ENCODE data around the gene CRACDL. TPM values are rescaled to one million over a fixed set of nuclear protein-coding genes. Genes with fewer than 3 reads are reported as not detected.

Gene CRACDL
- total RNA-seq, 4 donors from 2014 or later: 7.2 to 19.0 (median 15.4) TPM

DNA sequence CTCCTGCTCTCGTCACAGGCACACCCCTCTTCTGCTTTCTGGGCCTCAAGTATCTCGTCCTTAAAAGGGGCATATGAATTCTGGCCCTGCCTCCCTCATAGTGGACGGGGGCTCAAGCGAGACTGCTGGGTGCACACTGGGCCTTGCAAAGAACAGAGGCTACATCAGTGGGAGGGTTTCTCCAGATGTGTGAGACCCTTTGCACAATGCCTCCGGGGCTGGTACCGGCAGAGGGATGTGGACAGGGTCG, 25.0 kb downstream of the CRACDL start:
- no peaks in the 10 kb centered on the region for H3K36me3 ChIP-seq
- 77 to 92% methylated on average over 7 of the region's 7 CpGs for whole genome bisulfite sequencing, 2 donors
- peaks cover 0 to 23% (median 0%) of the 10 kb centered on the region in 4 donors for H3K4me1 ChIP-seq
- H3K9me3 ChIP-seq: no peaks in the 10 kb centered on the region
- no peak overlapping the region for H3K27ac ChIP-seq
- TF ChIP-seq, protein P1, sequence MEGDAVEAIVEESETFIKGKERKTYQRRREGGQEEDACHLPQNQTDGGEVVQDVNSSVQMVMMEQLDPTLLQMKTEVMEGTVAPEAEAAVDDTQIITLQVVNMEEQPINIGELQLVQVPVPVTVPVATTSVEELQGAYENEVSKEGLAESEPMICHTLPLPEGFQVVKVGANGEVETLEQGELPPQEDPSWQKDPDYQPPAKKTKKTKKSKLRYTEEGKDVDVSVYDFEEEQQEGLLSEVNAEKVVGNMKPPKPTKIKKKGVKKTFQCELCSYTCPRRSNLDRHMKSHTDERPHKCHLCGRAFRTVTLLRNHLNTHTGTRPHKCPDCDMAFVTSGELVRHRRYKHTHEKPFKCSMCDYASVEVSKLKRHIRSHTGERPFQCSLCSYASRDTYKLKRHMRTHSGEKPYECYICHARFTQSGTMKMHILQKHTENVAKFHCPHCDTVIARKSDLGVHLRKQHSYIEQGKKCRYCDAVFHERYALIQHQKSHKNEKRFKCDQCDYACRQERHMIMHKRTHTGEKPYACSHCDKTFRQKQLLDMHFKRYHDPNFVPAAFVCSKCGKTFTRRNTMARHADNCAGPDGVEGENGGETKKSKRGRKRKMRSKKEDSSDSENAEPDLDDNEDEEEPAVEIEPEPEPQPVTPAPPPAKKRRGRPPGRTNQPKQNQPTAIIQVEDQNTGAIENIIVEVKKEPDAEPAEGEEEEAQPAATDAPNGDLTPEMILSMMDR (IDR thresholded peaks at IDR 0.05): no peak
- TF ChIP-seq POLR2A (IDR thresholded peaks at IDR 0.05): no peak
- no peak for TF ChIP-seq EP300 (IDR thresholded peaks at IDR 0.05)
- H3K4me3 ChIP-seq: no peak overlapping the region
- DNase-seq (ENCODE audit: low spot score in 2 of 2): no peak
- H3K27me3 ChIP-seq: peaks cover 0 to 4% of the 10 kb centered on the region in 2 donors

GRCh38 chr2:98910349-98911125, 25.5 kb downstream of the CRACDL start:
- H3K27ac ChIP-seq: no peak overlapping the region
- peaks cover 0 to 4% of the 10 kb centered on the region in 2 donors for H3K27me3 ChIP-seq
- H3K4me3 ChIP-seq: no peak overlapping the region
- no peaks in the 10 kb centered on the region for H3K9me3 ChIP-seq
- no peak for DNase-seq (ENCODE audit: low spot score in 2 of 2)
- H3K4me1 ChIP-seq: peaks cover 0 to 23% (median 0%) of the 10 kb centered on the region in 4 donors
- H3K36me3 ChIP-seq: no peaks in the 10 kb centered on the region
- no peak for TF ChIP-seq POLR2A (IDR thresholded peaks at IDR 0.05)
- TF ChIP-seq EP300 (IDR thresholded peaks at IDR 0.05): no peak
- TF ChIP-seq, protein P1 (IDR thresholded peaks at IDR 0.05): no peak
- 87 to 88% methylated on average over 10 of the region's 10 CpGs for WGBS, 2 donors

DNA sequence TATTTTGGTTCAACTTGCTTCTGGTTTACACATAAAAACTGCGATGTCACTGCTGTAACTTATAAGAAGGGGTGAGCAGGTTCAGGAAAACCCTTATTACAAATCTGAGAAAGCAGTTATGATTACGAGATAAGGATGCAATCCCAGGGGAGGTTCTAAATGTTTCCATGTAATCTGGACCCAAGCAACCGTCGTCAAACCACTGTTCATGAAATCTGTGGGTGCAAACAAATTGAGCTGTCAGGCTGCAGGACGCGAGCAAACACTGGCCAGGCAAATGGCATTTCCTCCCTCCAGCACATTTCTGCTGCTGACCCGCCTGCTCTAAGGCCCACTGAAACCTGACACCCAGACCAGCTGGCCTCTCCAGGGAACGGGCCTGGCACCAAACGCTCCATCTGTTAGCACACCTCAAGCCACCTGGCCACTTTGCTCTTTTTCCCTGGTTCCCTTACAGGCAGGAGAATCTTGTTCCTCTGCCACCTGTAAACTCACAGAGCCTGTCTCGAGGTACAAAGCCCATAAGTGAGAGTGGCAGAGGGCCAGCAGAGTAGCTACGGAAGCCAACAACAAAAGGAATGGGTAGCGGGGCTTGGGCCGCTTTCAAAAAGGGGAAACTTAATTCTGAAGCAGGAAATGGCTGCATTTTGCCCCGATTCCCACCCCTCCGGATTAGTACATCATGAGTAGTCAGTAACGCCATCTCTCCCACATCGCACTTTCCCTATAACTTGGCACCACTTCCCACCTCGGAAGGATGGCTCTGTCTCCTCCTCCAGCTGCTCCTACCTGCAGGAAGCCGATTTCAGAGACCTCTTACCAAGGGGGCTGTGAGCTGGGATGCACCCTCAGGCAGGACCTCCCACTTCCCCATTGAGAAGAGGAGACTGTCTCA, 26.5 kb downstream of the CRACDL start:
- TF ChIP-seq EP300 (IDR thresholded peaks at IDR 0.05) (no peak), POLR2A (IDR thresholded peaks at IDR 0.05) (no peak)
- TF ChIP-seq, protein P1 (IDR thresholded peaks at IDR 0.05): no peak
- H3K4me1 ChIP-seq: peaks cover 0 to 23% (median 0%) of the 10 kb centered on the region in 4 donors
- H3K27me3 ChIP-seq: peaks cover 0 to 4% of the 10 kb centered on the region in 2 donors
- H3K9me3 ChIP-seq: no peaks in the 10 kb centered on the region
- no peak overlapping the region for H3K4me3 ChIP-seq
- no peaks in the 10 kb centered on the region for H3K36me3 ChIP-seq
- H3K27ac ChIP-seq: no peak overlapping the region
- DNase-seq (ENCODE audit: low spot score in 2 of 2): no peak
- 25 to 27% methylated on average over 19 of the region's 19 CpGs for whole genome bisulfite sequencing, 2 donors

DNA sequence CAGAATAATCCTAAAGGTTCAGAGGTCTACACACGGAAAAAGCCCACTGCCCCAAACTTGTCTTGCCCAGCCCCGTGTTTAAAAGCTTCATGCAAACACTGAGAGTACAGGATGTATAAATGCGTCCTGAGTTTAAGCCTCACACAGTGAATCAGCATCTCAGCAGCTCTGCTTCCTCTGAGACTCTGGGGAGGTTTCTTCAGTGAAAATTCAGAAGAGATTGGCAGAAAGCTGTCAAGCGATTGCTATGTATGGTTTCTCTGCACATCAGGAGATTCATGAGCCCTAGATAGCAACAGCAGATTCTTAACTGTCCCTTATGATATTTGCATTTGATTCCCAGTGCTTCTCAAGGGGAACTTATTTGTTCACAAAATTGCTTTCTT, 27.1 kb downstream of the CRACDL start:
- H3K4me3 ChIP-seq: no peak overlapping the region
- no peaks in the 10 kb centered on the region for H3K36me3 ChIP-seq
- peaks cover 0 to under 1% of the 10 kb centered on the region in 2 donors for H3K27me3 ChIP-seq
- no peak for DNase-seq (ENCODE audit: low spot score in 2 of 2)
- H3K4me1 ChIP-seq: peaks cover 0 to 23% (median 0%) of the 10 kb centered on the region in 4 donors
- TF ChIP-seq POLR2A (IDR thresholded peaks at IDR 0.05) (no peak), EP300 (IDR thresholded peaks at IDR 0.05) (no peak)
- TF ChIP-seq, protein P1 (IDR thresholded peaks at IDR 0.05): no peak
- WGBS, 2 donors: 46% methylated on average over 4 of the region's 4 CpGs
- no peaks in the 10 kb centered on the region for H3K9me3 ChIP-seq
- no peak overlapping the region for H3K27ac ChIP-seq
